Measurements from ENCODE around the gene ALDH1L2.

The ALDH1L2 gene

GRCh38 chr12:105041186-105041585 is 43.1 kb downstream of the ALDH1L2 start:
- TF ChIP-seq SIN3A (IDR thresholded peaks at IDR 0.05; ENCODE audit: borderline replicate concordance, insufficient read depth, low read length) (no peak), FOXP2 (optimal IDR thresholded peaks at IDR 0.05; ENCODE audit: borderline replicate concordance, extremely low read depth, extremely low read length, insufficient read depth) (no peak), REST (IDR thresholded peaks at IDR 0.05; ENCODE audit: insufficient read depth in 1 of 2, low read depth in 2 of 2, low read length in 2 of 2) (no peak), POLR2AphosphoS5 (IDR thresholded peaks at IDR 0.05; ENCODE audit: low read depth, low read length) (no peak), TAF1 (IDR thresholded peaks at IDR 0.05; ENCODE audit: borderline replicate concordance, insufficient read depth, low read length) (no peak)

DNA sequence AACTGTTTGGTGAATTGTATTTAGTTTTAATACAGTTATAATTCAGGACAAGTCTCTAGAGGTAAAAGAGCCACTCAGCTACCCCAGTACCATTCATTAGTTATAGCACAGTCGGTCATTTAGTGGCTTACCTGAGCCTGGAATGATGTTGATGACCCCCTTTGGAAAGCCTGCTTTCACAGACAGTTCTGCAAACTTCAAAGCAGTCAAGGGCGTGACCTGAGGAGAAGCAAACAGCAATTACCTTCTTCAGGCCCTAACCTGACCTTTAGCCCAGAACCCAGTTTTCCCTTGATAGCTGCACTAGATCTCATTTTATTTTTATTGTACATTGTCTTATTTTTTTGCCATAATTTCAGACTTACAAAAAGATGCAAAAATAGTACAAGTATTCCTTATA is 43.8 kb downstream of the ALDH1L2 start:
- no peak for TF ChIP-seq SIN3A (IDR thresholded peaks at IDR 0.05; ENCODE audit: borderline replicate concordance, insufficient read depth, low read length)
- no peak for TF ChIP-seq POLR2AphosphoS5 (IDR thresholded peaks at IDR 0.05; ENCODE audit: low read depth, low read length)
- TF ChIP-seq REST (IDR thresholded peaks at IDR 0.05; ENCODE audit: insufficient read depth in 1 of 2, low read depth in 2 of 2, low read length in 2 of 2), result no peak
- TF ChIP-seq FOXP2 (optimal IDR thresholded peaks at IDR 0.05; ENCODE audit: borderline replicate concordance, extremely low read depth, extremely low read length, insufficient read depth), result no peak
- no peak for TF ChIP-seq TAF1 (IDR thresholded peaks at IDR 0.05; ENCODE audit: borderline replicate concordance, insufficient read depth, low read length)

GRCh38 chr12:105036937-105037649 is 47.2 kb downstream of the ALDH1L2 start:
- TF ChIP-seq TAF1 (IDR thresholded peaks at IDR 0.05; ENCODE audit: borderline replicate concordance, insufficient read depth, low read length), result no peak

DNA sequence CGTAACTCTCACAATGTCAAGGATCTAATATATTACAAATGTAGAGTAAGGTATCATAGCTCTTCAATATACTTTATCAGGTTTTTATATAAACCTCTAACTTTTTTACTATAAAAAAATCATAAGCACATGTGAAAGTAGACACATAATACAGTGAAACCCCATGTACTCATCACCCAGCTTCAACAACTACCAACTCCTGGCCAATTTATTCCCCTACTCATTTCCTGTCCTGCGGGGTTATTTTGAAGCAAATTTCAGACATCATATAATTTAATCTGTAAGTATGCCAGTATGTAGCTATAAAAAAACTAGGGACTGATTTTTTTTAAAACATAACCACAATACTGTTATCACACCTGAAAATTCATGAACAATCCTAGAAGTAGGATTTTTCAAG is 50.4 kb downstream of the ALDH1L2 start:
- TF ChIP-seq REST (IDR thresholded peaks at IDR 0.05; ENCODE audit: insufficient read depth in 1 of 2, low read depth in 2 of 2, low read length in 2 of 2) (no peak), POLR2AphosphoS5 (IDR thresholded peaks at IDR 0.05; ENCODE audit: low read depth, low read length) (no peak), FOXP2 (optimal IDR thresholded peaks at IDR 0.05; ENCODE audit: borderline replicate concordance, extremely low read depth, extremely low read length, insufficient read depth) (no peak), TAF1 (IDR thresholded peaks at IDR 0.05; ENCODE audit: borderline replicate concordance, insufficient read depth, low read length) (no peak), SIN3A (IDR thresholded peaks at IDR 0.05; ENCODE audit: borderline replicate concordance, insufficient read depth, low read length) (no peak)

DNA sequence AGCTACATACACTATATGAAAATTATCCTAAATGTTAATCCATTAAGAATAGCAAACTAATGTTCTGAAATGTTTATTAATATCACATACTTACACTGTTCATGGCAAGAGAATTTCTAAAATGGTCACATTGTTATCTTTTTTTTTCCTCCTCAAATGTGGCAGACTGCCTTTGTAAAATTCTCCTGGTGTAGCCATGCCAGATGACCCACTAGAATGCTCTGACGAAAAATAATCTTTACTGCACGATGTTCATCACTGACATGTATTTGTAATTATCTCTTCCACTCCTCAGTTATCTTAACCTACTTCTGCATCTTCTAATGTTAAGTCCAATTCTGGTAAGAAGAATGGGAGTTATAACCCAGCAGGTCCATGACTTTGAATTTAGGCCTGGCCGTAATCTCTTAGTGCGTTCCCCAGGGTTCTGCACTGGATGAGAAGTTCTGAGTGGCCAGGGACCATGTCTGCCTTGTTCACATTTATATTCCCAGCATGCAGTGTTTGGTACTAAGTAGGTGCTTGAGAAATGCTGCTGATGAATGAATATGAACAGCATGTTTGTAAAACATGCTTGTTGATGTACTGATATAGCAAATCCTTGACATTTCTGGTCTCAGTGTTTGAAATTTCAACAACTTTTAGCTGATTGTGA is 51.4 kb downstream of the ALDH1L2 start:
- TF ChIP-seq POLR2AphosphoS5 (IDR thresholded peaks at IDR 0.05; ENCODE audit: low read depth, low read length) (no peak), TAF1 (IDR thresholded peaks at IDR 0.05; ENCODE audit: borderline replicate concordance, insufficient read depth, low read length) (no peak), REST (IDR thresholded peaks at IDR 0.05; ENCODE audit: insufficient read depth in 1 of 2, low read depth in 2 of 2, low read length in 2 of 2) (no peak), SIN3A (IDR thresholded peaks at IDR 0.05; ENCODE audit: borderline replicate concordance, insufficient read depth, low read length) (no peak)

All from PFSK-1 (cell line).